HEK293 (cell line): ENCODE data around the gene IP6K3.

Source experiments
- IKZF3 ChIP-seq: fragments of 450-650 bp; IDR thresholded peaks from 2 replicates; pipeline ENCODE4 v1.5.0; 2018; ENCODE audit warnings: missing biosample characterization, mild to moderate bottlenecking, missing genetic modification characterization, moderate library complexity
- KLF1 ChIP-seq: fragments of 450-650 bp; formaldehyde crosslinking; IDR thresholded peaks from 2 replicates; pipeline ENCODE4 v1.5.1; 2016; ENCODE audit warnings: missing biosample characterization, missing genetic modification characterization
- KLF7 ChIP-seq: fragments of 450-650 bp; formaldehyde crosslinking; IDR thresholded peaks from 2 replicates; pipeline ENCODE4 v1.5.1; 2016; ENCODE audit warnings: missing biosample characterization, missing genetic modification characterization, borderline replicate concordance
- OVOL3 ChIP-seq: fragments of 450-650 bp; formaldehyde crosslinking; IDR thresholded peaks from 2 replicates; pipeline ENCODE4 v1.5.1; 2016; ENCODE audit warnings: missing biosample characterization, missing genetic modification characterization
- SP2 ChIP-seq: fragments of 450-650 bp; formaldehyde crosslinking; IDR thresholded peaks from 2 replicates; pipeline ENCODE4 v1.5.1; 2016; ENCODE audit warnings: missing biosample characterization, missing genetic modification characterization
- SP7 ChIP-seq: fragments of 450-650 bp; formaldehyde crosslinking; IDR thresholded peaks from 2 replicates; pipeline ENCODE4 v1.5.1; 2016; ENCODE audit warnings: missing biosample characterization, missing genetic modification characterization
- WT1 ChIP-seq: fragments of 450-650 bp; formaldehyde crosslinking; IDR thresholded peaks from 2 replicates; pipeline ENCODE4 v1.5.1; 2016; ENCODE audit warnings: missing biosample characterization, missing genetic modification characterization
- ZBTB48 ChIP-seq: fragments of 450-650 bp; formaldehyde crosslinking; IDR thresholded peaks from 2 replicates; pipeline ENCODE4 v1.5.1; 2016; ENCODE audit warnings: missing biosample characterization, missing genetic modification characterization
- ZBTB8A ChIP-seq: fragments of 450-650 bp; formaldehyde crosslinking; IDR thresholded peaks from 2 replicates; pipeline ENCODE4 v1.5.1; 2016; ENCODE audit warnings: missing biosample characterization, missing genetic modification characterization
- ZFP69B ChIP-seq: fragments of 450-650 bp; formaldehyde crosslinking; IDR thresholded peaks from 2 replicates; pipeline ENCODE4 v1.5.1; 2016; ENCODE audit warnings: missing biosample characterization, missing genetic modification characterization
- ZNF19 ChIP-seq: fragments of 450-650 bp; formaldehyde crosslinking; IDR thresholded peaks from 2 replicates; pipeline ENCODE4; 2016; ENCODE audit warnings: missing biosample characterization, missing genetic modification characterization, low read depth
- ZNF24 ChIP-seq: fragments of 450-650 bp; formaldehyde crosslinking; IDR thresholded peaks from 2 replicates; pipeline ENCODE4 v1.5.1; 2016; ENCODE audit warnings: missing biosample characterization, missing genetic modification characterization
- ZNF324 ChIP-seq: fragments of 450-650 bp; formaldehyde crosslinking; IDR thresholded peaks from 2 replicates; pipeline ENCODE4 v1.5.1; 2016; ENCODE audit warnings: missing biosample characterization, missing genetic modification characterization
- ZNF335 ChIP-seq: fragments of 450-650 bp; formaldehyde crosslinking; conservative IDR thresholded peaks from 2 replicates; pipeline ENCODE4 v1.5.1; 2016; ENCODE audit warnings: missing biosample characterization, missing genetic modification characterization
- ZNF514 ChIP-seq: fragments of 450-650 bp; formaldehyde crosslinking; IDR thresholded peaks from 2 replicates; pipeline ENCODE4 v1.5.1; 2016; ENCODE audit warnings: missing biosample characterization, missing genetic modification characterization
- ZNF558 ChIP-seq: fragments of 450-650 bp; formaldehyde crosslinking; IDR thresholded peaks from 2 replicates; pipeline ENCODE4 v1.5.1; 2016; ENCODE audit warnings: missing biosample characterization, missing genetic modification characterization
- ZNF600 ChIP-seq: fragments of 450-650 bp; formaldehyde crosslinking; IDR thresholded peaks from 2 replicates; pipeline ENCODE4 v1.5.1; 2016; ENCODE audit warnings: missing biosample characterization, missing genetic modification characterization
- ZNF610 ChIP-seq: fragments of 450-650 bp; formaldehyde crosslinking; IDR thresholded peaks from 2 replicates; pipeline ENCODE4 v1.5.1; 2016; ENCODE audit warnings: missing biosample characterization, missing genetic modification characterization, borderline replicate concordance
- ZSCAN23 ChIP-seq: fragments of 450-650 bp; formaldehyde crosslinking; IDR thresholded peaks from 2 replicates; pipeline ENCODE4 v1.5.1; 2016; ENCODE audit warnings: missing biosample characterization, missing genetic modification characterization
- ZXDB ChIP-seq: fragments of 450-650 bp; formaldehyde crosslinking; IDR thresholded peaks from 2 replicates; pipeline ENCODE4 v1.5.1; 2016; ENCODE audit warnings: missing biosample characterization, missing genetic modification characterization
- TF ChIP-seq, protein P1 (sequence below): fragments of 450-650 bp; formaldehyde crosslinking; IDR thresholded peaks from 2 replicates; pipeline ENCODE4 v1.5.1; 2016; ENCODE audit warnings: missing biosample characterization, missing genetic modification characterization
- TF ChIP-seq, protein P2 (sequence below): fragments of 450-650 bp; formaldehyde crosslinking; IDR thresholded peaks from 2 replicates; pipeline ENCODE4 v1.5.1; 2016; ENCODE audit warnings: missing biosample characterization, missing genetic modification characterization
- TF ChIP-seq, protein P3 (sequence below): fragments of 450-650 bp; formaldehyde crosslinking; IDR thresholded peaks from 2 replicates; pipeline ENCODE4 v1.5.1; 2016; ENCODE audit warnings: missing biosample characterization, missing genetic modification characterization
- TF ChIP-seq, protein P4 (sequence below): fragments of 450-650 bp; IDR thresholded peaks from 2 replicates; pipeline ENCODE4 v1.5.1; 2018; ENCODE audit warnings: missing biosample characterization, mild to moderate bottlenecking, missing genetic modification characterization
- TF ChIP-seq, protein P5 (sequence below): fragments of 450-650 bp; formaldehyde crosslinking; IDR thresholded peaks from 2 replicates; pipeline ENCODE4 v1.5.1; 2016; ENCODE audit warnings: missing biosample characterization, missing genetic modification characterization
- TF ChIP-seq, protein P6 (sequence below): fragments of 450-650 bp; formaldehyde crosslinking; IDR thresholded peaks from 2 replicates; pipeline ENCODE4 v1.5.1; 2016; ENCODE audit warnings: missing biosample characterization, missing genetic modification characterization

The IP6K3 gene

DNA sequence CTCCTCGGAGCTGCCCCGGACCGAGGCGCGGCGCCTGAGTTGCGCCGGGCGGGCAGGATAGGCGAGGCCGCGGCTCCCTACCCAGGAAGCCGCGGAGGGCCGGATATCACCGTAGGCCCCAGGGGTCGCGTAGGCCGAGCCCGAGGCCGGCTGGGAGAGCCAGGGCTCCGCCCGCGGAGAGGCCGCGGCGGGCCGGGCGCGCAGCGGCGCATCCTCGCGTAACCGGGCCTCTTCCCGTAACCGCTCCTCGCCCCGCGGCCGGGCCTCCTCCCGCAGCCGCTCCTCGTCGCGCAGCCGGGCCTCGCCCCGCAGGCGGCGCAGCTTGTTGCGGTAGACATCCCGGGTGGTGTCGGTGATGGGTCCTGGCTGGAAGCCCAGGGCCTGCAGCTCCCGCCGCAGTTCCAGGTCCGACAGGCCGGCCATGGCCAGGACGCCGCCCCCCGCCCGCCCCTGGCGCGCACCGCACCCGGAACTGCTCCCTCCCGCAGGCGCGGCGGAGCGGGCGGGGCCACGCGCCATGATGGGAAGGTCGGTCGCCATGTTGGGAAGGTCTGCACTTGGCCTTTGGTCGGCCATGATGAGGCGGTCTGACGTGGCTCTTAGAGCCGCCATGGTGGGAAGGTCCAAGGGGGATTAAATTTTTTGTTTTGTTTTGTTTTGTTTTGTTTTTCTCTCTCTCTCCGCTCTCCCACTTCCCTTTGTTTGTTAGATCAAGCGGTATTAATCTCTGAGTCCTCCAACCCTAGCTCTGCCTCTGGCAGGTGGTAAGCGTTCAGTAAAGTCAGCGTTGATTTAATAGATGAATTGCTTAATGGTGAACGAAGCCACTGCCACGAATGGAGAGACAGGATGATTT lies 42.2 kb upstream of the IP6K3 start, which contains the start of gene LEMD2 (continued):
- TF ChIP-seq SP7 (tag by site-specific recombination) (peak; percentile 72), SP2 (tag by site-specific recombination) (peak; percentile 71), ZNF610 (tag by site-specific recombination) (peak; percentile 79; the same call in 1 of the 2 replicates), ZNF24 (no peak), WT1 (tag by site-specific recombination) (no peak), ZBTB48 (0 out of 2 replicates have a peak, but pooled peaks have one; percentile 6), ZFP69B (tag by site-specific recombination) (peak; percentile 68), ZNF600 (peak; percentile 42; the same call in 1 of the 2 replicates), ZBTB8A (tag by site-specific recombination) (peak; percentile 62; the same call in 1 of the 2 replicates), KLF7 (tag by site-specific recombination) (peak; percentile 70; the same call in 1 of the 2 replicates), ZNF19 (no peak), ZSCAN23 (tag by site-specific recombination) (peak; percentile 54; the same call in 1 of the 2 replicates), ZNF558 (peak; percentile 34; the same call in 1 of the 2 replicates), KLF1 (tag by site-specific recombination) (peak; percentile 54), ZNF335 (tag by site-specific recombination) (peak; percentile 97), OVOL3 (peak; percentile 52; the same call in 1 of the 2 replicates), ZNF324 (tag by site-specific recombination) (peak; percentile 97), ZNF514 (tag by site-specific recombination) (no peak), ZXDB (tag by site-specific recombination) (peak; percentile 94), IKZF3 (tag by site-specific recombination) (peak; percentile 37; the same call in 1 of the 2 replicates)
- TF ChIP-seq, protein P1, sequence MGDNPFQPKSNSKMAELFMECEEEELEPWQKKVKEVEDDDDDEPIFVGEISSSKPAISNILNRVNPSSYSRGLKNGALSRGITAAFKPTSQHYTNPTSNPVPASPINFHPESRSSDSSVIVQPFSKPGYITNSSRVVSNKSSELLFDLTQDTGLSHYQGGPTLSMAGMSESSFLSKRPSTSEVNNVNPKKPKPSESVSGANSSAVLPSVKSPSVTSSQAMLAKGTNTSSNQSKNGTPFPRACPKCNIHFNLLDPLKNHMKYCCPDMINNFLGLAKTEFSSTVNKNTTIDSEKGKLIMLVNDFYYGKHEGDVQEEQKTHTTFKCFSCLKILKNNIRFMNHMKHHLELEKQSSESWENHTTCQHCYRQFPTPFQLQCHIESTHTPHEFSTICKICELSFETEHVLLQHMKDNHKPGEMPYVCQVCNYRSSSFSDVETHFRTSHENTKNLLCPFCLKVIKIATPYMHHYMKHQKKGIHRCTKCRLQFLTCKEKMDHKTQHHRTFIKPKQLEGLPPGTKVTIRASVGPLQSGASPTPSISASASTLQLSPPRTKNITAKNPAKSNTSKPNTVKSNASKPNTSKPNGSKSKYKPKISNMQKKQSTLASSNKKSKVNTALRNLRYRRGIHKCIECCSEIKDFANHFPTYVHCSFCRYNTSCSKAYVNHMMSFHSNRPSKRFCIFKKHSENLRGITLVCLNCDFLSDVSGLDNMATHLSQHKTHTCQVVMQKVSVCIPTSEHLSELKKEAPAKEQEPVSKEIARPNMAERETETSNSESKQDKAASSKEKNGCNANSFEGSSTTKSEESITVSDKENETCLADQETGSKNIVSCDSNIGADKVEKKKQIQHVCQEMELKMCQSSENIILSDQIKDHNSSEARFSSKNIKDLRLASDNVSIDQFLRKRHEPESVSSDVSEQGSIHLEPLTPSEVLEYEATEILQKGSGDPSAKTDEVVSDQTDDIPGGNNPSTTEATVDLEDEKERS (tag by site-specific recombination), result peak; percentile 96
- TF ChIP-seq, protein P2, sequence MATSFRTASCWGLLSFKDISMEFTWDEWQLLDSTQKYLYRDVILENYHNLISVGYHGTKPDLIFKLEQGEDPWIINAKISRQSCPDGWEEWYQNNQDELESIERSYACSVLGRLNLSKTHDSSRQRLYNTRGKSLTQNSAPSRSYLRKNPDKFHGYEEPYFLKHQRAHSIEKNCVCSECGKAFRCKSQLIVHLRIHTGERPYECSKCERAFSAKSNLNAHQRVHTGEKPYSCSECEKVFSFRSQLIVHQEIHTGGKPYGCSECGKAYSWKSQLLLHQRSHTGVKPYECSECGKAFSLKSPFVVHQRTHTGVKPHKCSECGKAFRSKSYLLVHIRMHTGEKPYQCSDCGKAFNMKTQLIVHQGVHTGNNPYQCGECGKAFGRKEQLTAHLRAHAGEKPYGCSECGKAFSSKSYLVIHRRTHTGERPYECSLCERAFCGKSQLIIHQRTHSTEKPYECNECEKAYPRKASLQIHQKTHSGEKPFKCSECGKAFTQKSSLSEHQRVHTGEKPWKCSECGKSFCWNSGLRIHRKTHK (tag by site-specific recombination), result no peak
- TF ChIP-seq, protein P3, sequence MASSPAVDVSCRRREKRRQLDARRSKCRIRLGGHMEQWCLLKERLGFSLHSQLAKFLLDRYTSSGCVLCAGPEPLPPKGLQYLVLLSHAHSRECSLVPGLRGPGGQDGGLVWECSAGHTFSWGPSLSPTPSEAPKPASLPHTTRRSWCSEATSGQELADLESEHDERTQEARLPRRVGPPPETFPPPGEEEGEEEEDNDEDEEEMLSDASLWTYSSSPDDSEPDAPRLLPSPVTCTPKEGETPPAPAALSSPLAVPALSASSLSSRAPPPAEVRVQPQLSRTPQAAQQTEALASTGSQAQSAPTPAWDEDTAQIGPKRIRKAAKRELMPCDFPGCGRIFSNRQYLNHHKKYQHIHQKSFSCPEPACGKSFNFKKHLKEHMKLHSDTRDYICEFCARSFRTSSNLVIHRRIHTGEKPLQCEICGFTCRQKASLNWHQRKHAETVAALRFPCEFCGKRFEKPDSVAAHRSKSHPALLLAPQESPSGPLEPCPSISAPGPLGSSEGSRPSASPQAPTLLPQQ (tag by site-specific recombination), result peak; percentile 88
- TF ChIP-seq, protein P4, sequence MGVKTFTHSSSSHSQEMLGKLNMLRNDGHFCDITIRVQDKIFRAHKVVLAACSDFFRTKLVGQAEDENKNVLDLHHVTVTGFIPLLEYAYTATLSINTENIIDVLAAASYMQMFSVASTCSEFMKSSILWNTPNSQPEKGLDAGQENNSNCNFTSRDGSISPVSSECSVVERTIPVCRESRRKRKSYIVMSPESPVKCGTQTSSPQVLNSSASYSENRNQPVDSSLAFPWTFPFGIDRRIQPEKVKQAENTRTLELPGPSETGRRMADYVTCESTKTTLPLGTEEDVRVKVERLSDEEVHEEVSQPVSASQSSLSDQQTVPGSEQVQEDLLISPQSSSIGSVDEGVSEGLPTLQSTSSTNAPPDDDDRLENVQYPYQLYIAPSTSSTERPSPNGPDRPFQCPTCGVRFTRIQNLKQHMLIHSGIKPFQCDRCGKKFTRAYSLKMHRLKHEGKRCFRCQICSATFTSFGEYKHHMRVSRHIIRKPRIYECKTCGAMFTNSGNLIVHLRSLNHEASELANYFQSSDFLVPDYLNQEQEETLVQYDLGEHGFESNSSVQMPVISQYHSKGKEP (tag by site-specific recombination), result peak; percentile 75
- TF ChIP-seq, protein P5, sequence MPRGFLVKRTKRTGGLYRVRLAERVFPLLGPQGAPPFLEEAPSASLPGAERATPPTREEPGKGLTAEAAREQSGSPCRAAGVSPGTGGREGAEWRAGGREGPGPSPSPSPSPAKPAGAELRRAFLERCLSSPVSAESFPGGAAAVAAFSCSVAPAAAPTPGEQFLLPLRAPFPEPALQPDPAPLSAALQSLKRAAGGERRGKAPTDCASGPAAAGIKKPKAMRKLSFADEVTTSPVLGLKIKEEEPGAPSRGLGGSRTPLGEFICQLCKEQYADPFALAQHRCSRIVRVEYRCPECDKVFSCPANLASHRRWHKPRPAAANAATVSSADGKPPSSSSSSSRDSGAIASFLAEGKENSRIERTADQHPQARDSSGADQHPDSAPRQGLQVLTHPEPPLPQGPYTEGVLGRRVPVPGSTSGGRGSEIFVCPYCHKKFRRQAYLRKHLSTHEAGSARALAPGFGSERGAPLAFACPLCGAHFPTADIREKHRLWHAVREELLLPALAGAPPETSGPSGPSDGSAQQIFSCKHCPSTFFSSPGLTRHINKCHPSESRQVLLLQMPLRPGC (tag by site-specific recombination), result peak; percentile 37; the same call in 1 of the 2 replicates
- TF ChIP-seq, protein P6, sequence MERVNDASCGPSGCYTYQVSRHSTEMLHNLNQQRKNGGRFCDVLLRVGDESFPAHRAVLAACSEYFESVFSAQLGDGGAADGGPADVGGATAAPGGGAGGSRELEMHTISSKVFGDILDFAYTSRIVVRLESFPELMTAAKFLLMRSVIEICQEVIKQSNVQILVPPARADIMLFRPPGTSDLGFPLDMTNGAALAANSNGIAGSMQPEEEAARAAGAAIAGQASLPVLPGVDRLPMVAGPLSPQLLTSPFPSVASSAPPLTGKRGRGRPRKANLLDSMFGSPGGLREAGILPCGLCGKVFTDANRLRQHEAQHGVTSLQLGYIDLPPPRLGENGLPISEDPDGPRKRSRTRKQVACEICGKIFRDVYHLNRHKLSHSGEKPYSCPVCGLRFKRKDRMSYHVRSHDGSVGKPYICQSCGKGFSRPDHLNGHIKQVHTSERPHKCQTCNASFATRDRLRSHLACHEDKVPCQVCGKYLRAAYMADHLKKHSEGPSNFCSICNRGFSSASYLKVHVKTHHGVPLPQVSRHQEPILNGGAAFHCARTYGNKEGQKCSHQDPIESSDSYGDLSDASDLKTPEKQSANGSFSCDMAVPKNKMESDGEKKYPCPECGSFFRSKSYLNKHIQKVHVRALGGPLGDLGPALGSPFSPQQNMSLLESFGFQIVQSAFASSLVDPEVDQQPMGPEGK (tag by site-specific recombination), result peak; percentile 82
